GM10266 (cell line): ENCODE results near the gene NSD1.
"Not testable (repeated sequence)": the region's sequence is repeated elsewhere in the genome, so short reads cannot be mapped to it uniquely, and the experiment has no call there.

Source experiments
- DNase-seq: peaks from one replicate; pipeline ENCODE4 v3.0.0; 2012; ENCODE audit errors: extremely low spot score
- TF ChIP-seq, protein P1 (sequence below): IDR thresholded peaks from 2 replicates; pipeline ENCODE4 v1.5.1; 2012; ENCODE audit warnings: mild to moderate bottlenecking, low read depth; ENCODE audit not compliant: control insufficient read depth, insufficient read depth; ENCODE audit errors: missing control alignments

Gene NSD1

DNA sequence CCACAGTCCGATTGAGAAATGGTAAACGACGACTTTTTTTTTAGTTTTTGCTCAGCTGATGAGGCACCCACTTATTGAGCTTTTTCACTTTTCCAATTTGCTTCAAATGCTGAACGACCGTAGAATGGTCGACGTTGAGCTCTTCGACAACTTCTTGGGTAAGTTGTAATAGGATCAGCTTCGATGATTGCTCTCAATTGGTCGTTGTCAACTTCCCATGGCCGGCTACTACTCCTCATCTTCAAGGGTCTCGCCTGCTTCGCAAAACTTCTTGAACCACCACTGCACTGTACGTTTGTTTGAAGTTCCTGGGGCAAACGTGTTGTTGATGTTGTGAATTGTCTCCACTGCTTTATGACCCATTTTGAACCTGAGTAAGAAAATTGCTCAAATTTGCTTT, 35.7 kb downstream of the NSD1 start:
- DNase-seq, result no peak
- TF ChIP-seq, protein P1, sequence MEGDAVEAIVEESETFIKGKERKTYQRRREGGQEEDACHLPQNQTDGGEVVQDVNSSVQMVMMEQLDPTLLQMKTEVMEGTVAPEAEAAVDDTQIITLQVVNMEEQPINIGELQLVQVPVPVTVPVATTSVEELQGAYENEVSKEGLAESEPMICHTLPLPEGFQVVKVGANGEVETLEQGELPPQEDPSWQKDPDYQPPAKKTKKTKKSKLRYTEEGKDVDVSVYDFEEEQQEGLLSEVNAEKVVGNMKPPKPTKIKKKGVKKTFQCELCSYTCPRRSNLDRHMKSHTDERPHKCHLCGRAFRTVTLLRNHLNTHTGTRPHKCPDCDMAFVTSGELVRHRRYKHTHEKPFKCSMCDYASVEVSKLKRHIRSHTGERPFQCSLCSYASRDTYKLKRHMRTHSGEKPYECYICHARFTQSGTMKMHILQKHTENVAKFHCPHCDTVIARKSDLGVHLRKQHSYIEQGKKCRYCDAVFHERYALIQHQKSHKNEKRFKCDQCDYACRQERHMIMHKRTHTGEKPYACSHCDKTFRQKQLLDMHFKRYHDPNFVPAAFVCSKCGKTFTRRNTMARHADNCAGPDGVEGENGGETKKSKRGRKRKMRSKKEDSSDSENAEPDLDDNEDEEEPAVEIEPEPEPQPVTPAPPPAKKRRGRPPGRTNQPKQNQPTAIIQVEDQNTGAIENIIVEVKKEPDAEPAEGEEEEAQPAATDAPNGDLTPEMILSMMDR, result no peak

GRCh38 chr5:177171961-177172360, 38.4 kb downstream of the NSD1 start:
- DNase-seq, result no peak
- TF ChIP-seq, protein P1, result no peak

- TF ChIP-seq, protein P1, result no peak
- no peak for DNase-seq
Measured at GRCh38 chr5:177175336-177175735, 41.8 kb downstream of the NSD1 start.

GRCh38 chr5:177176175-177176711, 42.7 kb downstream of the NSD1 start:
- no peak for DNase-seq
- TF ChIP-seq, protein P1, result no peak

- DNase-seq, result not testable (repeated sequence)
Measured at GRCh38 chr5:177177847-177178437, 44.4 kb downstream of the NSD1 start.

DNA sequence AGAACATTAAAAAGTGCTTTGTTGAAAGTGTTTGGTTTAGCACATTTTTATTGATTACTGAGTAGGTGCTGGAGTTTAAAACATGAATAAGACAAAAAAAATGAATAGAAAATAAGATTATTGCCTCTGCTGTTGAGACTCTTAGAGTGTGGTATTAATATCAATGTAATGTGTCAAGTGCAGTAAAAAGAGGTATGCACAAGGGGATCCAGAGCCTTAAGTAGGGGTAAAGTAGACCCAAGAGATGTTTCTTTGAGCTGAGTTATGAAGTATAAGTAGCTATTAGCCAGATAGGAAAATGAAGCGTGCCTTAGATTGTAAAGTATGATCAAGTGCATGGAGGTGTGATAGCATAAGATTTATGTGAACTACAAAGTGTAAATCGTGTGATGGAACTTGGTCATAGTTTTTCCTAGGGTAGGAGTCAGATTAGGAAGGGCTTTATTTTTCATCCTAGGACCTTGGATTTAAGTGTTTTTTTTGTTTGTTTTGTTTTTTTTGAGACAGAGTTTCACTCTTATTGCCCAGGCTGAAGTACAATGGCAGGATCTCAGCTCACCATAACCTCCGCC, 45.2 kb downstream of the NSD1 start:
- TF ChIP-seq, protein P1, result no peak
- no peak for DNase-seq

GRCh38 chr5:177179431-177179830, 45.9 kb downstream of the NSD1 start:
- TF ChIP-seq, protein P1, result no peak
- no peak for DNase-seq
